HCT116 (cell line): Measurements from ENCODE around the gene FAM229A. TPM values are rescaled to one million over a fixed set of nuclear protein-coding genes. Genes with fewer than 3 reads are reported as not detected.
A peak's percentile ranks its signal among the peaks of the same experiment; 100 is the strongest.

Experiments
- ATAC-seq: fragments of 200-7000 bp; cut with Tn5 transposase; 2 replicates; pipeline ENCODE4 v1.9.1; 2020; ENCODE audit warnings: mild to moderate bottlenecking, moderate library complexity
- BruUV-seq: library from RNA; stranded (reverse); fragments of 400-500 nt; replicated peaks from 2 replicates; lab custom pipeline; 2021; lab: Mats Ljungman, UMichigan
- CTCF ChIA-PET: fragments of 300-600 bp; sonication (Branson Sonifier 250); formaldehyde crosslinking; loops from one replicate; lab custom pipeline; 2021; ENCODE audit warnings: antibody characterized with exemption; lab: Charles Lee
- POLR2A ChIA-PET: fragments of 300-600, 350-600 bp; sonication (Branson Sonifier 250); formaldehyde crosslinking; loops from one replicate; lab custom pipeline; 2021; ENCODE audit warnings: antibody characterized with exemption; lab: Charles Lee
- RAD21 ChIA-PET, 2 experiments: fragments of 300-600 bp; sonication (Branson Sonifier 250); formaldehyde crosslinking; loops; one replicate each; lab custom pipeline; 2023; ENCODE audit warnings: low total read pairs in 2 of 2; ENCODE audit not compliant: uncharacterized antibody in 2 of 2, unreplicated experiment in 2 of 2, low non-redundant PET in 1 of 2; lab: Charles Lee
- DNase-seq: peaks from one replicate; pipeline ENCODE4 v3.0.0-alpha.2; 2010; ENCODE audit warnings: low read depth, low spot score
- H2AFZ ChIP-seq: fragments of 200-600 bp; shearing (Covaris generic), sonication (generic); 2 replicates; pipeline ENCODE4 v1.6.1; 2017; ENCODE audit warnings: low read depth, mixed run types, mixed read lengths, antibody characterized with exemption, low read length; ENCODE audit not compliant: poor library complexity, severe bottlenecking
- H3K27ac ChIP-seq: 2 replicates; pipeline ENCODE4 v1.5.1; 2012; ENCODE audit warnings: low read depth, low read length
- H3K27me3 ChIP-seq: fragments of 200-600 bp; sonication (generic); 2 replicates; pipeline ENCODE4 v1.6.1; 2016; ENCODE audit warnings: mixed run types, low read length, mixed read lengths; ENCODE audit not compliant: insufficient read depth
- H3K36me3 ChIP-seq, 2 experiments: fragments of 200-500 bp in 1 of 2; fragments of 200-600 bp in 1 of 2; sonication (Bioruptor generic) in 1 of 2; sonication (generic) in 1 of 2; 2 replicates each; pipeline versions ENCODE4 v1.5.1 to v1.6.1; 2014 to 2016; ENCODE audit warnings: low read length in 2 of 2, inconsistent platforms in 1 of 2, mixed read lengths in 1 of 2, mixed run types in 1 of 2; ENCODE audit not compliant: insufficient read depth in 2 of 2, control insufficient read depth in 1 of 2
- H3K4me1 ChIP-seq, 2 experiments: fragments of 200-600 bp in 1 of 2; sonication (generic) in 1 of 2; 2 replicates each; pipeline versions ENCODE4 v1.5.1 to v1.6.1; 2012 to 2017; ENCODE audit warnings: low read length in 2 of 2, inconsistent platforms in 1 of 2, mild to moderate bottlenecking in 1 of 2, mixed read lengths in 1 of 2, mixed run types in 1 of 2, moderate library complexity in 1 of 2; ENCODE audit not compliant: insufficient read depth in 2 of 2, control insufficient read depth in 1 of 2
- H3K4me2 ChIP-seq: fragments of 200-600 bp; sonication (generic); 2 replicates; pipeline ENCODE4 v1.6.1; 2017; ENCODE audit warnings: mixed run types, low read length, mixed read lengths
- H3K4me3 ChIP-seq, 2 experiments: fragments of 200-600 bp in 1 of 2; sonication (generic) in 1 of 2; replicated peaks in 1 of 2; 2 replicates each; pipeline ENCODE4 v1.5.1; 2011 to 2016; ENCODE audit warnings: low read length in 2 of 2, control low read depth in 1 of 2, low read depth in 1 of 2, mild to moderate bottlenecking in 1 of 2, mixed read lengths in 1 of 2, mixed run types in 1 of 2
- H3K79me2 ChIP-seq: fragments of 200-600 bp; sonication (generic); 2 replicates; pipeline ENCODE4 v1.6.1; 2017; ENCODE audit warnings: mild to moderate bottlenecking, mixed run types, low read length, moderate library complexity, mixed read lengths; ENCODE audit not compliant: insufficient read depth
- H3K9ac ChIP-seq: fragments of 200-600 bp; sonication (generic); 2 replicates; pipeline ENCODE4 v1.6.1; 2016; ENCODE audit warnings: low read length, mixed read lengths
- H3K9me2 ChIP-seq: fragments of 200-600 bp; sonication (generic), shearing (Covaris generic); 2 replicates; pipeline ENCODE4 v1.6.1; 2017; ENCODE audit warnings: mixed run types, mild to moderate bottlenecking, moderate library complexity; ENCODE audit not compliant: insufficient read depth
- H3K9me3 ChIP-seq, 2 experiments: fragments of 200-500 bp in 1 of 2; fragments of 200-600 bp in 1 of 2; sonication (Bioruptor generic) in 1 of 2; sonication (generic) in 1 of 2; 2 replicates each; pipeline ENCODE4 v1.6.1; 2014 to 2017; ENCODE audit warnings: low read length in 2 of 2, mixed read lengths in 2 of 2, inconsistent platforms in 1 of 2, low read depth in 1 of 2, mild to moderate bottlenecking in 1 of 2, mixed run types in 1 of 2, moderate library complexity in 1 of 2; ENCODE audit not compliant: control insufficient read depth in 1 of 2, insufficient read depth in 1 of 2
- H4K20me1 ChIP-seq: fragments of 200-600 bp; sonication (generic), shearing (Covaris generic); 2 replicates; pipeline ENCODE4 v1.6.1; 2017; ENCODE audit warnings: mixed run types, mild to moderate bottlenecking, moderate library complexity; ENCODE audit not compliant: insufficient read depth
- CBX3 ChIP-seq: IDR thresholded peaks from 2 replicates; pipeline ENCODE4 v1.6.1; 2012; ENCODE audit warnings: low read depth
- CEBPB ChIP-seq: IDR thresholded peaks from 2 replicates; pipeline ENCODE4 v1.6.1; 2012; ENCODE audit warnings: low read depth
- EGR1 ChIP-seq: IDR thresholded peaks from 2 replicates; pipeline ENCODE4 v1.6.1; 2012; ENCODE audit warnings: low read depth
- EZH2 ChIP-seq: fragments of 200-600 bp; sonication (generic); IDR thresholded peaks from 2 replicates; pipeline ENCODE4 v1.6.1; 2017; ENCODE audit warnings: antibody characterized with exemption, mixed run types
- EZH2phosphoT487 ChIP-seq: fragments of 200-600 bp; IDR thresholded peaks from 2 replicates; pipeline ENCODE4 v1.6.1; 2018; ENCODE audit warnings: antibody characterized with exemption, borderline replicate concordance
- SIN3A ChIP-seq: IDR thresholded peaks from 2 replicates; pipeline ENCODE4 v1.6.1; 2012; ENCODE audit warnings: low read depth
- YY1 ChIP-seq: IDR thresholded peaks from 2 replicates; pipeline ENCODE4 v1.6.1; 2011; ENCODE audit warnings: low read length, low read depth, moderate library complexity, mild to moderate bottlenecking; ENCODE audit not compliant: insufficient replicate concordance; ENCODE audit errors: extremely low read depth
- ZBTB33 ChIP-seq: IDR thresholded peaks from 2 replicates; pipeline ENCODE4 v1.6.1; 2011; ENCODE audit warnings: mild to moderate bottlenecking, low read length, moderate library complexity; ENCODE audit not compliant: insufficient replicate concordance; ENCODE audit errors: extremely low read depth
- ZFX ChIP-seq: fragments of 450-650 bp; IDR thresholded peaks from 2 replicates; pipeline ENCODE4 v1.6.1; 2017
- intact Hi-C: fragments of 100-400 bp; cut with micrococcal nuclease; formaldehyde crosslinking; loops from 2 replicates; pipeline ENCODE4 v1.10.0; 2022
- total RNA-seq: library from RNA; stranded (reverse); gene quantifications from one replicate; pipeline ENCODE4 v1.2.1, GENCODE V29; 2021; ENCODE audit not compliant: unreplicated experiment
- TF ChIP-seq, protein P1 (sequence below): IDR thresholded peaks from 2 replicates; pipeline ENCODE4 v1.6.1; 2012
- TF ChIP-seq, protein P2 (sequence below), 3 experiments: fragments of 200-600 bp in 1 of 3; sonication (generic) in 1 of 3; IDR thresholded peaks in 2 of 3; conservative IDR thresholded peaks in 1 of 3; 2 replicates each; pipeline ENCODE4 v1.5.1; 2012 to 2017; ENCODE audit warnings: low read depth in 2 of 3, low read length in 2 of 3, antibody characterized with exemption in 1 of 3, borderline replicate concordance in 1 of 3, control low read depth in 1 of 3, mild to moderate bottlenecking in 1 of 3, mixed read lengths in 1 of 3, mixed run types in 1 of 3, moderate library complexity in 1 of 3; ENCODE audit not compliant: insufficient read depth in 1 of 3
- TF ChIP-seq, protein P3 (sequence below): IDR thresholded peaks from 2 replicates; pipeline ENCODE4 v1.6.1; 2012; ENCODE audit warnings: low read depth

Gene FAM229A
- total RNA-seq, 1 experiment from 2014 or later: 16.1 TPM

GRCh38 chr1:32351399-32352238 is 10.7 kb downstream of the FAM229A start (continued):
- TF ChIP-seq, protein P1, sequence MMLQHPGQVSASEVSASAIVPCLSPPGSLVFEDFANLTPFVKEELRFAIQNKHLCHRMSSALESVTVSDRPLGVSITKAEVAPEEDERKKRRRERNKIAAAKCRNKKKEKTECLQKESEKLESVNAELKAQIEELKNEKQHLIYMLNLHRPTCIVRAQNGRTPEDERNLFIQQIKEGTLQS: no peak
- TF ChIP-seq CEBPB (no peak), EZH2 (no peak), YY1 (no peak)

GRCh38 chr1:32350785-32351398 is 11.4 kb downstream of the FAM229A start:
- Histone ChIP-seq H3K9ac (peak overlapping the region; percentile 86), H3K36me3 (no peaks in the 10 kb centered on the region), H2AFZ (no peak overlapping the region), H3K9me2 (no peaks in the 10 kb centered on the region), H3K4me2 (peak overlapping the region; percentile 90), H3K27me3 (no peaks in the 10 kb centered on the region), H3K9me3 (no peaks in the 10 kb centered on the region), H3K4me3 (peak overlapping the region; percentile 69 to 78), H3K27ac (peak overlapping the region; percentile 60), H3K4me1 (peaks cover 5 to 21% of the 10 kb centered on the region in 2 experiments; a peak in 3 of 4 replicates), H4K20me1 (no peaks in the 10 kb centered on the region), H3K79me2 (no peaks in the 10 kb centered on the region)
- ATAC-seq (peak; percentile 72), DNase-seq (peak; percentile 61)
- ChIA-PET CTCF (interaction anchor here (0.6 to 2.4 kb wide), 3 partner anchors 14 to 43 kb away, joined by 3 to 8 read pairs (median 4); partner anchors contain the start of genes BSDC1 and MARCKSL1), RAD21 (interaction anchor here in 1 of 2 experiments (0.6 kb wide), 1 partner anchor 39 kb away, joined by 5 read pairs; no protein-coding TSS in a partner anchor), POLR2A (interaction anchor here (1.1 to 2.7 kb wide), 3 partner anchors 14 to 17 kb away, joined by 3 to 18 read pairs (median 4); partner anchors contain the start of gene MARCKSL1)
- intact Hi-C loops: no loop called here
- no TSS peak for BruUV-seq
- TF ChIP-seq CBX3 (peak; percentile 98), ZFX (peak; percentile 80; the same call in 1 of the 2 replicates), EZH2phosphoT487 (no peak), ZBTB33 (no peak), EGR1 (peak; percentile 60; the same call in 1 of the 2 replicates), SIN3A (no peak)
- TF ChIP-seq, protein P2, sequence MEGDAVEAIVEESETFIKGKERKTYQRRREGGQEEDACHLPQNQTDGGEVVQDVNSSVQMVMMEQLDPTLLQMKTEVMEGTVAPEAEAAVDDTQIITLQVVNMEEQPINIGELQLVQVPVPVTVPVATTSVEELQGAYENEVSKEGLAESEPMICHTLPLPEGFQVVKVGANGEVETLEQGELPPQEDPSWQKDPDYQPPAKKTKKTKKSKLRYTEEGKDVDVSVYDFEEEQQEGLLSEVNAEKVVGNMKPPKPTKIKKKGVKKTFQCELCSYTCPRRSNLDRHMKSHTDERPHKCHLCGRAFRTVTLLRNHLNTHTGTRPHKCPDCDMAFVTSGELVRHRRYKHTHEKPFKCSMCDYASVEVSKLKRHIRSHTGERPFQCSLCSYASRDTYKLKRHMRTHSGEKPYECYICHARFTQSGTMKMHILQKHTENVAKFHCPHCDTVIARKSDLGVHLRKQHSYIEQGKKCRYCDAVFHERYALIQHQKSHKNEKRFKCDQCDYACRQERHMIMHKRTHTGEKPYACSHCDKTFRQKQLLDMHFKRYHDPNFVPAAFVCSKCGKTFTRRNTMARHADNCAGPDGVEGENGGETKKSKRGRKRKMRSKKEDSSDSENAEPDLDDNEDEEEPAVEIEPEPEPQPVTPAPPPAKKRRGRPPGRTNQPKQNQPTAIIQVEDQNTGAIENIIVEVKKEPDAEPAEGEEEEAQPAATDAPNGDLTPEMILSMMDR (IDR thresholded peaks at IDR 0.05 in 2 of 3, conservative IDR thresholded peaks at IDR 0.05 in 1 of 3; ENCODE audit: borderline replicate concordance in 1 of 3, insufficient read depth in 1 of 3, low read depth in 2 of 3, low read length in 2 of 3): peak in 2 of 3 experiments; percentile 54 to 58; a peak in 3 of 6 replicates
- TF ChIP-seq, protein P1: no peak
- TF ChIP-seq, protein P3, sequence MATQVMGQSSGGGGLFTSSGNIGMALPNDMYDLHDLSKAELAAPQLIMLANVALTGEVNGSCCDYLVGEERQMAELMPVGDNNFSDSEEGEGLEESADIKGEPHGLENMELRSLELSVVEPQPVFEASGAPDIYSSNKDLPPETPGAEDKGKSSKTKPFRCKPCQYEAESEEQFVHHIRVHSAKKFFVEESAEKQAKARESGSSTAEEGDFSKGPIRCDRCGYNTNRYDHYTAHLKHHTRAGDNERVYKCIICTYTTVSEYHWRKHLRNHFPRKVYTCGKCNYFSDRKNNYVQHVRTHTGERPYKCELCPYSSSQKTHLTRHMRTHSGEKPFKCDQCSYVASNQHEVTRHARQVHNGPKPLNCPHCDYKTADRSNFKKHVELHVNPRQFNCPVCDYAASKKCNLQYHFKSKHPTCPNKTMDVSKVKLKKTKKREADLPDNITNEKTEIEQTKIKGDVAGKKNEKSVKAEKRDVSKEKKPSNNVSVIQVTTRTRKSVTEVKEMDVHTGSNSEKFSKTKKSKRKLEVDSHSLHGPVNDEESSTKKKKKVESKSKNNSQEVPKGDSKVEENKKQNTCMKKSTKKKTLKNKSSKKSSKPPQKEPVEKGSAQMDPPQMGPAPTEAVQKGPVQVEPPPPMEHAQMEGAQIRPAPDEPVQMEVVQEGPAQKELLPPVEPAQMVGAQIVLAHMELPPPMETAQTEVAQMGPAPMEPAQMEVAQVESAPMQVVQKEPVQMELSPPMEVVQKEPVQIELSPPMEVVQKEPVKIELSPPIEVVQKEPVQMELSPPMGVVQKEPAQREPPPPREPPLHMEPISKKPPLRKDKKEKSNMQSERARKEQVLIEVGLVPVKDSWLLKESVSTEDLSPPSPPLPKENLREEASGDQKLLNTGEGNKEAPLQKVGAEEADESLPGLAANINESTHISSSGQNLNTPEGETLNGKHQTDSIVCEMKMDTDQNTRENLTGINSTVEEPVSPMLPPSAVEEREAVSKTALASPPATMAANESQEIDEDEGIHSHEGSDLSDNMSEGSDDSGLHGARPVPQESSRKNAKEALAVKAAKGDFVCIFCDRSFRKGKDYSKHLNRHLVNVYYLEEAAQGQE: no peak
